Esophagus squamous epithelium (tissue), 5 donors: ENCODE data around the gene CCDC15. TPM values are rescaled to one million over a fixed set of nuclear protein-coding genes. Genes with fewer than 3 reads are reported as not detected.

ENCODE experiments used
- DNase-seq: peaks from one replicate; lab custom pipeline; 2025; lab: John Stamatoyannopoulos, UW
- H3K27ac ChIP-seq, 4 donors: fragments of 200-600 bp; sonication (generic); one replicate each; pipeline ENCODE4 v1.5.1; 2016 to 2019; ENCODE audit warnings: mild to moderate bottlenecking in 1 of 4
- H3K27me3 ChIP-seq, 4 donors: fragments of 200-600 bp; sonication (generic); 1 replicate in 3 of 4; 2 replicates in 1 of 4; pipeline versions ENCODE4 v1.5.1 to v1.6.0; 2017 to 2021; ENCODE audit warnings: antibody characterized with exemption in 1 of 4
- H3K36me3 ChIP-seq, 3 donors: fragments of 200-600 bp; sonication (generic); one replicate each; pipeline ENCODE4 v1.5.1; 2016 to 2019
- H3K4me1 ChIP-seq, 3 donors: fragments of 200-600 bp; sonication (generic); one replicate each; pipeline ENCODE4 v1.5.1; 2017 to 2019
- H3K4me3 ChIP-seq, 4 donors: fragments of 200-600 bp; sonication (generic); 1 replicate in 3 of 4; 2 replicates in 1 of 4; pipeline ENCODE4 v1.5.1; 2016 to 2019; ENCODE audit warnings: mild to moderate bottlenecking in 2 of 4, moderate library complexity in 1 of 4
- H3K9me3 ChIP-seq, 3 donors: fragments of 200-600 bp; sonication (generic); one replicate each; pipeline ENCODE4 v1.5.1; 2016 to 2019
- POLR2A ChIP-seq, 4 donors: fragments of 450-650 bp; IDR thresholded peaks; one replicate each; pipeline ENCODE4 v1.6.1; 2017; ENCODE audit warnings: antibody characterized with exemption in 4 of 4, mild to moderate bottlenecking in 4 of 4, moderate library complexity in 3 of 4
- WGBS, 2 donors: methylation state at CpG; one replicate each; pipeline ENCODE4 v1.1.5; 2018; 5-methylcytosine and 5-hydroxymethylcytosine counted together
- intact Hi-C: fragments of 100-400 bp; cut with DNase I; formaldehyde crosslinking; loops from one replicate; pipeline ENCODE4 v1.15.0; 2022
- total RNA-seq, 4 donors: library from RNA; depleted of rRNA; stranded (reverse); fragments of >200 nt; gene quantifications; one replicate each; pipeline ENCODE4 v1.1.0, GENCODE V29; 2016
- TF ChIP-seq, protein P1 (sequence below), 6 experiments: fragments of 450-650 bp in 4 of 6; fragments of 200-600 bp in 2 of 6; sonication (generic) in 2 of 6; IDR thresholded peaks; one replicate each; pipeline ENCODE4 v1.5.1; 2016 to 2019; ENCODE audit warnings: antibody characterized with exemption in 6 of 6, mild to moderate bottlenecking in 4 of 6, moderate library complexity in 4 of 6
- donor health status: DM: yes; HTN: yes; CAD: no.

CCDC15 gene
- total RNA-seq, 4 donors from 2014 or later, result 2.0 to 3.2 (median 2.9) TPM

DNA sequence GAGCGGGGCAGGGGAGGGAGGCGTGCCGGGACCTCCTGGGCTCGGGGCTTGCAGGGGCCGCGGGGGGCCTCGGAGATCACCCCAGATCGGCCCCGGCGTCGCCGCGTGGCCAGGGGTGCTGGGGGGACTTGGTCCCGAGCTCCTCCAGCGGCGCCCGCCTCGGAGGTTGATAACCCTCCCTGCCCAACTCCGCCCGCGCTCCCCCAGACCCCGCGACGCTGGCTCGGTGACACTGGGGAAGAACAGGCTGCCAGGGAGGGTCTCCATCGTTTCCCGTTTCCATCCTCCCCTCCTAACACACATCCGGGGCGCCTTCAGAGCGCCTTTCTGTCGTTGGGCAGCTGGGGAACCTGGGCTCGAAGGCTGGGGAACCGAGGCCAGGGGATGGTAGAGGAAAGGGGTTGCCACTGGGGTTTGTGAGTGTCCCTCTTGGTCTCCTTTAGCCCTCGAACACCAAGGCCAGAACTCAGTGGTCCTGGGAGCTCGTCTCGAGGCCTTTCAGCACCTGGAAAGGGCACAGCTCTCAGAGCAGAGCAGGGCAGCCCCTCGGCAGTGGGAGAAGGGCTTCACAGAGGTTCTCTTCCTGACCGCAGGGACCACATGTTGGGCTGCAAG is 109.5 kb downstream of the CCDC15 start:
- WGBS, 2 donors, result 61 to 72% methylated on average over 3 to 4 of the region's 38 CpGs
- H3K4me1 ChIP-seq, result peaks cover 0 to 20% (median 7%) of the 10 kb centered on the region in 3 donors
- H3K9me3 ChIP-seq, result no peaks in the 10 kb centered on the region
- no peaks in the 10 kb centered on the region for H3K36me3 ChIP-seq
- TF ChIP-seq, protein P1, sequence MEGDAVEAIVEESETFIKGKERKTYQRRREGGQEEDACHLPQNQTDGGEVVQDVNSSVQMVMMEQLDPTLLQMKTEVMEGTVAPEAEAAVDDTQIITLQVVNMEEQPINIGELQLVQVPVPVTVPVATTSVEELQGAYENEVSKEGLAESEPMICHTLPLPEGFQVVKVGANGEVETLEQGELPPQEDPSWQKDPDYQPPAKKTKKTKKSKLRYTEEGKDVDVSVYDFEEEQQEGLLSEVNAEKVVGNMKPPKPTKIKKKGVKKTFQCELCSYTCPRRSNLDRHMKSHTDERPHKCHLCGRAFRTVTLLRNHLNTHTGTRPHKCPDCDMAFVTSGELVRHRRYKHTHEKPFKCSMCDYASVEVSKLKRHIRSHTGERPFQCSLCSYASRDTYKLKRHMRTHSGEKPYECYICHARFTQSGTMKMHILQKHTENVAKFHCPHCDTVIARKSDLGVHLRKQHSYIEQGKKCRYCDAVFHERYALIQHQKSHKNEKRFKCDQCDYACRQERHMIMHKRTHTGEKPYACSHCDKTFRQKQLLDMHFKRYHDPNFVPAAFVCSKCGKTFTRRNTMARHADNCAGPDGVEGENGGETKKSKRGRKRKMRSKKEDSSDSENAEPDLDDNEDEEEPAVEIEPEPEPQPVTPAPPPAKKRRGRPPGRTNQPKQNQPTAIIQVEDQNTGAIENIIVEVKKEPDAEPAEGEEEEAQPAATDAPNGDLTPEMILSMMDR (IDR thresholded peaks at IDR 0.05), result no peak
- no peak for TF ChIP-seq POLR2A (IDR thresholded peaks at IDR 0.05)
- no peak for DNase-seq
- peak overlapping the region; percentile 51 to 82 (median 66) for H3K4me3 ChIP-seq
- H3K27me3 ChIP-seq, result peaks cover 0 to 11% (median 0%) of the 10 kb centered on the region in 4 donors
- intact Hi-C loops, result no loop called here
- peak overlapping the region; percentile 68 to 87 (median 80) for H3K27ac ChIP-seq

DNA sequence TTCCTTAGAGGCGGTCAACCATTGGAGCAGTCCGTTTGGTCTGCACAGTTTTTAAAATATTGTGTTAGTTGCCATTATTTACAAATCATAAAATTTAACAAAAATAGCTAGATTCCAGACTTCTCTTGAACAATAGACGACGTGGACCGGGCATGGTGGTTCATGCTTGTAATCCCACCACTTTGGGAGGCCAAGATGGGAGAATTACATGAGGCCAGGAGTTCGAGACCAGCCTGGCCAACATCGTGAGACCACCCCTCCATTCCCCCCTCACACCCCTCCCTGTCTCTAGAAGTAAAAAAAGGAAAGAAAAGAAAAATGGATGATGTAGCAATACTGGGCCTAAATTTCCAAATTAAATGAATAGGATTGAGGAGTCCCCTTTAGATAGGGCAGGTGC is 110.1 kb downstream of the CCDC15 start:
- H3K36me3 ChIP-seq, result no peaks in the 10 kb centered on the region
- H3K27me3 ChIP-seq, result peaks cover 0 to 11% (median 0%) of the 10 kb centered on the region in 4 donors
- peak overlapping the region; percentile 51 to 82 (median 66) for H3K4me3 ChIP-seq
- H3K27ac ChIP-seq, result peak overlapping the region in 1 of 4 donors; percentile 82
- TF ChIP-seq, protein P1 (IDR thresholded peaks at IDR 0.05), result no peak
- TF ChIP-seq POLR2A (IDR thresholded peaks at IDR 0.05), result no peak
- intact Hi-C loops, result no loop called here
- H3K9me3 ChIP-seq, result no peaks in the 10 kb centered on the region
- no peak for DNase-seq
- H3K4me1 ChIP-seq, result peaks cover 1 to 24% (median 7%) of the 10 kb centered on the region in 3 donors
- 80 to 96% methylated on average over 6 to 7 of the region's 7 CpGs for WGBS, 2 donors

DNA sequence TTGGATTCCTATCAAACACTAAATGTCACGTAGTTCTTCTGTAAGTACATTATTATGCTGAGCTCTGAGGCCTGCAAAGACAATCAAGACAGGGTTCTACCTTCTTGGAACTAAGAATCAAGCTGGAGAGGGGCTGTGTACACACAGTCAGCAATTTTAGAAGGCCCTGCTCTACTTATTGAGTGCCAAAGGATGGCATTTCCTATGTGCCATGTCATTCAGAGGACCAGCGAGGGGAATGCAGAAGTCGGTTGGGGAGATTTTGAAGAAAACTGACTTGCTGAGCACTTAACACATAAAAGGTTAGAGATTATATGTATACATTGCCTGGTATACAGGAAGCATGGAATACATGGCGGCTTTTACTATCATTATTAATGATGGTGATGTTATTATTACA is 114.4 kb downstream of the CCDC15 start:
- Histone ChIP-seq H3K9me3 (no peaks in the 10 kb centered on the region), H3K27ac (no peak overlapping the region), H3K36me3 (no peaks in the 10 kb centered on the region), H3K4me1 (peaks cover 29 to 48% (median 29%) of the 10 kb centered on the region in 3 donors), H3K4me3 (no peak overlapping the region), H3K27me3 (peaks cover 0 to 10% (median 0%) of the 10 kb centered on the region in 4 donors)
- DNase-seq, result no peak
- TF ChIP-seq, protein P1 (IDR thresholded peaks at IDR 0.05), result no peak
- no peak for TF ChIP-seq POLR2A (IDR thresholded peaks at IDR 0.05)
- intact Hi-C loops, result no loop called here
- WGBS, 2 donors, result 83 to 85% methylated on average over 4 of the region's 4 CpGs

DNA sequence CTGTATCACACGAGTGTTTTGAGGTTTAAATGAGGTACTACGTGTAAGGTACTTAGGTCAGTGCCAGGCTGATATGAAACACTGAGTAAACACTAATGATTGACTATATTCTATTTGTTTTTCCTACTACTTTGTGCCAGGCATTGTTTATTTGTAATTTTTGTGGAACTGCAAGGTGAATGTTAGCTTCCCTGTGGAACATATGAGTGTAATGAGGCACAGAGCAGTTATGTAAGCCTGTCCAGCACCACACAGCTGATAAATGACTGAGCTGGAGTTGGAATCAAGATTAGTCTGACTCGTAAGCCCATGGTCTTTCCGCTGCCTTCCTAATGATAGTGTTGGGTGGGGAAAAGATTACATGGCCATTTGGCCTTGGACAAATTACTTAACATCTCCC is 115.0 kb downstream of the CCDC15 start:
- H3K27ac ChIP-seq, result peak overlapping the region in 2 of 4 donors; percentile 81 to 84
- intact Hi-C loops, result no loop called here
- no peaks in the 10 kb centered on the region for H3K36me3 ChIP-seq

DNA sequence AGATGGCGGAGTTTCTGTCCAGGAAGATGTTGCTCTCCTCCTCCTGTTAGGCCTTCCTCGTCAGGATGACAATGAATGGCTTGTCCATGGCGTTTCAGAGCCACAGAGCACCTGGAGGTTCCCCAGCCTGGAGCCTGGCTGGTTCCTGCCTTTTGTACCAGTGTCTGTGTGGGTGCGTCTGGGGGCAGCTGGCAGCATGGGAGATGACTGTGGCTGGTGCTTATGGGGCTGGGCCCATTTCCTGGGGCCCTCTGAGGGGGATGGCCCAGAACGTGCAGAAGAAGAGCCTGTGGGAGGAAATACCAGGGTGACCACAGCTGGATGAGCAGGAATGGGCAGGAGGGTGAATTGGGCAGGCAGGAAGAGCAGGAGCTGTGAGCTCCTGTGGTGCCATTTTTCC is 115.8 kb downstream of the CCDC15 start:
- H3K4me1 ChIP-seq, result peaks cover 24 to 47% (median 29%) of the 10 kb centered on the region in 3 donors
- H3K36me3 ChIP-seq, result no peaks in the 10 kb centered on the region
- no peaks in the 10 kb centered on the region for H3K9me3 ChIP-seq
- 66 to 78% methylated on average over 3 to 4 of the region's 5 CpGs for WGBS, 2 donors
- no peaks in the 10 kb centered on the region for H3K27me3 ChIP-seq
- TF ChIP-seq POLR2A (IDR thresholded peaks at IDR 0.05), result no peak
- TF ChIP-seq, protein P1 (IDR thresholded peaks at IDR 0.05), result no peak
- H3K4me3 ChIP-seq, result no peak overlapping the region
- no peak for DNase-seq
- intact Hi-C loops, result no loop called here
- peak overlapping the region; percentile 74 to 84 (median 82) for H3K27ac ChIP-seq

More for the DNA sequence above, 115.0 kb downstream of the CCDC15 start:
- no peak overlapping the region for H3K4me3 ChIP-seq
- H3K4me1 ChIP-seq, result peaks cover 24 to 43% (median 29%) of the 10 kb centered on the region in 3 donors
- WGBS, 2 donors, result 74 to 79% methylated on average over 4 of the region's 4 CpGs
- TF ChIP-seq, protein P1 (IDR thresholded peaks at IDR 0.05), result no peak
- no peak for TF ChIP-seq POLR2A (IDR thresholded peaks at IDR 0.05)
- H3K27me3 ChIP-seq, result peaks cover 0 to 4% (median 0%) of the 10 kb centered on the region in 4 donors
- DNase-seq, result no peak
- no peaks in the 10 kb centered on the region for H3K9me3 ChIP-seq
